ENCODE data around the gene MRFAP1.
"Not testable (repeated sequence)": the region's sequence is repeated elsewhere in the genome, so short reads cannot be mapped to it uniquely, and the experiment has no call there.

MRFAP1 gene

GRCh38 chr4:6672541-6673190 lies 32.2 kb downstream of the MRFAP1 start:
- H3K27me3 ChIP-seq (ENCODE audit: insufficient read depth, low read length, poor library complexity); H2AK5ac ChIP-seq (ENCODE audit: low read length); H2BK15ac ChIP-seq (replicated peaks; ENCODE audit: low read depth); H3K4me2 ChIP-seq (ENCODE audit: low read length); H3K4me1 ChIP-seq (ENCODE audit: control insufficient read depth, low read depth, low read length); H3K36me3 ChIP-seq (ENCODE audit: control insufficient read depth, insufficient read depth, low read length); DNase-seq; H2BK5ac ChIP-seq (ENCODE audit: low read length); H3K9ac ChIP-seq (ENCODE audit: low read length); H3K27ac ChIP-seq (ENCODE audit: low read depth, low read length); H4K8ac ChIP-seq (ENCODE audit: low read depth, low read length); H2BK120ac ChIP-seq (ENCODE audit: low read depth, low read length); H3K4me3 ChIP-seq (ENCODE audit: low read length); H4K5ac ChIP-seq (ENCODE audit: low read length); H3K4ac ChIP-seq (ENCODE audit: low read depth, low read length); H3K56ac ChIP-seq (ENCODE audit: low read length); H3K23ac ChIP-seq (ENCODE audit: low read length); H3K18ac ChIP-seq (ENCODE audit: low read length): not testable (repeated sequence)
- H3K79me1 ChIP-seq (ENCODE audit: low read length), result peaks cover 21% of the 10 kb centered on the region
- no CpG with 5 or more reads among the region's 34 CpGs for WGBS (ENCODE audit: extremely low coverage, insufficient coverage, low lambda C conversion rate)
- peaks cover 17% of the 10 kb centered on the region for H3K79me2 ChIP-seq (ENCODE audit: control insufficient read depth, insufficient read depth, low read length)

- WGBS (ENCODE audit: extremely low coverage, insufficient coverage, low lambda C conversion rate), result no CpG with 5 or more reads among the region's 14 CpGs
- H3K4ac ChIP-seq (ENCODE audit: low read depth, low read length); H2BK120ac ChIP-seq (ENCODE audit: low read depth, low read length); H3K27me3 ChIP-seq (ENCODE audit: insufficient read depth, low read length, poor library complexity); H3K36me3 ChIP-seq (ENCODE audit: control insufficient read depth, insufficient read depth, low read length); H3K4me1 ChIP-seq (ENCODE audit: control insufficient read depth, low read depth, low read length); H3K4me2 ChIP-seq (ENCODE audit: low read length); H4K8ac ChIP-seq (ENCODE audit: low read depth, low read length); H2AK5ac ChIP-seq (ENCODE audit: low read length); H2BK5ac ChIP-seq (ENCODE audit: low read length); H3K4me3 ChIP-seq (ENCODE audit: low read length); H3K27ac ChIP-seq (ENCODE audit: low read depth, low read length); H4K5ac ChIP-seq (ENCODE audit: low read length); DNase-seq; H3K18ac ChIP-seq (ENCODE audit: low read length); H3K23ac ChIP-seq (ENCODE audit: low read length); H2BK15ac ChIP-seq (replicated peaks; ENCODE audit: low read depth): not testable (repeated sequence)
- Histone ChIP-seq H3K79me2 (ENCODE audit: control insufficient read depth, insufficient read depth, low read length) (peaks cover 17% of the 10 kb centered on the region), H3K79me1 (ENCODE audit: low read length) (peaks cover 21% of the 10 kb centered on the region), H3K9ac (ENCODE audit: low read length) (peak overlapping the region; percentile 44), H3K56ac (ENCODE audit: low read length) (peak overlapping the region; percentile 56)
Observed at GRCh38 chr4:6673191-6673659, 32.7 kb downstream of the MRFAP1 start.

- H3K4me1 ChIP-seq (ENCODE audit: control insufficient read depth, low read depth, low read length), result peaks cover 4% of the 10 kb centered on the region
- H3K4ac ChIP-seq (ENCODE audit: low read depth, low read length), result peak overlapping the region; percentile 58
- H4K8ac ChIP-seq (ENCODE audit: low read depth, low read length), result no peak overlapping the region
- peak overlapping the region; percentile 67 for H3K4me3 ChIP-seq (ENCODE audit: low read length)
- peak overlapping the region; percentile 47 for H3K27ac ChIP-seq (ENCODE audit: low read depth, low read length)
- no peaks in the 10 kb centered on the region for H3K27me3 ChIP-seq (ENCODE audit: insufficient read depth, low read length, poor library complexity)
- H4K5ac ChIP-seq (ENCODE audit: low read length), result no peak overlapping the region
- no peak overlapping the region for H2BK120ac ChIP-seq (ENCODE audit: low read depth, low read length)
- no peak overlapping the region for H2BK15ac ChIP-seq (replicated peaks; ENCODE audit: low read depth)
- peaks cover 3% of the 10 kb centered on the region for H3K36me3 ChIP-seq (ENCODE audit: control insufficient read depth, insufficient read depth, low read length)
- no peak overlapping the region for H3K23ac ChIP-seq (ENCODE audit: low read length)
- H3K79me1 ChIP-seq (ENCODE audit: low read length), result peaks cover 22% of the 10 kb centered on the region
- H3K56ac ChIP-seq (ENCODE audit: low read length), result peak overlapping the region; percentile 86
- H2BK5ac ChIP-seq (ENCODE audit: low read length), result no peak overlapping the region
- peak overlapping the region; percentile 44 for H3K4me2 ChIP-seq (ENCODE audit: low read length)
- H3K9ac ChIP-seq (ENCODE audit: low read length), result peak overlapping the region; percentile 75
- H3K18ac ChIP-seq (ENCODE audit: low read length), result peak overlapping the region; percentile 81
- no peak overlapping the region for H2AK5ac ChIP-seq (ENCODE audit: low read length)
- DNase-seq, result peak; percentile 97
- no CpG with 5 or more reads among the region's 89 CpGs for WGBS (ENCODE audit: extremely low coverage, insufficient coverage, low lambda C conversion rate)
- peaks cover 17% of the 10 kb centered on the region for H3K79me2 ChIP-seq (ENCODE audit: control insufficient read depth, insufficient read depth, low read length)
Observed at GRCh38 chr4:6673660-6674499, 33.4 kb downstream of the MRFAP1 start.

GRCh38 chr4:6674500-6675149 lies 34.1 kb downstream of the MRFAP1 start:
- Histone ChIP-seq H3K4ac (ENCODE audit: low read depth, low read length) (peak overlapping the region; percentile 58), H3K79me2 (ENCODE audit: control insufficient read depth, insufficient read depth, low read length) (peaks cover 17% of the 10 kb centered on the region), H3K18ac (ENCODE audit: low read length) (peak overlapping the region; percentile 81), H3K4me2 (ENCODE audit: low read length) (peak overlapping the region; percentile 44), H3K23ac (ENCODE audit: low read length) (no peak overlapping the region), H3K4me1 (ENCODE audit: control insufficient read depth, low read depth, low read length) (peaks cover 4% of the 10 kb centered on the region), H3K4me3 (ENCODE audit: low read length) (peak overlapping the region; percentile 67), H2BK15ac (replicated peaks; ENCODE audit: low read depth) (no peak overlapping the region), H3K36me3 (ENCODE audit: control insufficient read depth, insufficient read depth, low read length) (peaks cover 3% of the 10 kb centered on the region), H3K56ac (ENCODE audit: low read length) (peak overlapping the region; percentile 86), H4K5ac (ENCODE audit: low read length) (no peak overlapping the region), H3K9ac (ENCODE audit: low read length) (peak overlapping the region; percentile 75), H2BK5ac (ENCODE audit: low read length) (no peak overlapping the region), H2AK5ac (ENCODE audit: low read length) (no peak overlapping the region), H3K79me1 (ENCODE audit: low read length) (peaks cover 22% of the 10 kb centered on the region), H4K8ac (ENCODE audit: low read depth, low read length) (no peak overlapping the region), H2BK120ac (ENCODE audit: low read depth, low read length) (no peak overlapping the region), H3K27me3 (ENCODE audit: insufficient read depth, low read length, poor library complexity) (no peaks in the 10 kb centered on the region), H3K27ac (ENCODE audit: low read depth, low read length) (peak overlapping the region; percentile 47)
- no CpG with 5 or more reads among the region's 40 CpGs for WGBS (ENCODE audit: extremely low coverage, insufficient coverage, low lambda C conversion rate)
- DNase-seq, result peak; percentile 71

- Histone ChIP-seq H4K8ac (ENCODE audit: low read depth, low read length) (no peak overlapping the region), H3K56ac (ENCODE audit: low read length) (peak overlapping the region; percentile 34), H3K4me2 (ENCODE audit: low read length) (no peak overlapping the region), H2BK5ac (ENCODE audit: low read length) (no peak overlapping the region), H2BK120ac (ENCODE audit: low read depth, low read length) (no peak overlapping the region), H3K4me3 (ENCODE audit: low read length) (no peak overlapping the region), H3K27me3 (ENCODE audit: insufficient read depth, low read length, poor library complexity) (no peaks in the 10 kb centered on the region), H3K27ac (ENCODE audit: low read depth, low read length) (no peak overlapping the region), H3K23ac (ENCODE audit: low read length) (no peak overlapping the region), H3K79me1 (ENCODE audit: low read length) (peaks cover 22% of the 10 kb centered on the region), H2BK15ac (replicated peaks; ENCODE audit: low read depth) (no peak overlapping the region), H3K18ac (ENCODE audit: low read length) (no peak overlapping the region), H3K4me1 (ENCODE audit: control insufficient read depth, low read depth, low read length) (peaks cover 4% of the 10 kb centered on the region), H4K5ac (ENCODE audit: low read length) (no peak overlapping the region), H2AK5ac (ENCODE audit: low read length) (no peak overlapping the region), H3K79me2 (ENCODE audit: control insufficient read depth, insufficient read depth, low read length) (peaks cover 17% of the 10 kb centered on the region), H3K4ac (ENCODE audit: low read depth, low read length) (no peak overlapping the region), H3K36me3 (ENCODE audit: control insufficient read depth, insufficient read depth, low read length) (peaks cover 3% of the 10 kb centered on the region), H3K9ac (ENCODE audit: low read length) (no peak overlapping the region)
- no CpG with 5 or more reads among the region's 21 CpGs for WGBS (ENCODE audit: extremely low coverage, insufficient coverage, low lambda C conversion rate)
- DNase-seq, result no peak
Observed at GRCh38 chr4:6676722-6677558, 36.5 kb downstream of the MRFAP1 start.
